H1 (cell line): ENCODE measurements around the gene CCDC120. TPM values are rescaled to one million over a fixed set of nuclear protein-coding genes. Genes with fewer than 3 reads are reported as not detected.

ENCODE experiments used
- polyA plus RNA-seq, 7 experiments: library from polyadenylated mRNA; depleted of rRNA in 3 of 7; stranded (reverse) in 5 of 7; unstranded in 2 of 7; fragments of >200 nt in 5 of 7; fragments of 200-250 nt in 2 of 7; gene quantifications; 1 replicate in 5 of 7; 2 replicates in 1 of 7; 4 replicates in 1 of 7; pipeline versions ENCODE4 v1.2.1 to v1.2.3, GENCODE V29; 2011 to 2013; ENCODE audit warnings: missing spikeins in 2 of 7, mixed read lengths in 2 of 7
- total RNA-seq: library from RNA; stranded (reverse); fragmentation: NEBNext Ultra II Directional; extraction: Animal tissue kit (Norgen Biotek cat#: 25700); gene quantifications from 2 replicates; pipeline ENCODE4 v1.2.1, GENCODE V29; 2021
- TF ChIP-seq, protein P1 (sequence below): fragments of 300-600 bp; sonication (generic); IDR thresholded peaks from 2 replicates; pipeline ENCODE4 v1.7.1; 2012; ENCODE audit warnings: low read length, moderate library complexity, mild to moderate bottlenecking, inconsistent platforms; ENCODE audit not compliant: insufficient replicate concordance
- TF ChIP-seq, protein P2 (sequence below): IDR thresholded peaks from 2 replicates; pipeline ENCODE4 v1.6.1; 2012; ENCODE audit warnings: inconsistent platforms

The CCDC120 gene
- total and polyA plus RNA-seq, 2 of the 8 experiments (the other 6 are each of a cell fraction or from before 2014, with no cell fraction given): 4.9 to 11.9 TPM

DNA sequence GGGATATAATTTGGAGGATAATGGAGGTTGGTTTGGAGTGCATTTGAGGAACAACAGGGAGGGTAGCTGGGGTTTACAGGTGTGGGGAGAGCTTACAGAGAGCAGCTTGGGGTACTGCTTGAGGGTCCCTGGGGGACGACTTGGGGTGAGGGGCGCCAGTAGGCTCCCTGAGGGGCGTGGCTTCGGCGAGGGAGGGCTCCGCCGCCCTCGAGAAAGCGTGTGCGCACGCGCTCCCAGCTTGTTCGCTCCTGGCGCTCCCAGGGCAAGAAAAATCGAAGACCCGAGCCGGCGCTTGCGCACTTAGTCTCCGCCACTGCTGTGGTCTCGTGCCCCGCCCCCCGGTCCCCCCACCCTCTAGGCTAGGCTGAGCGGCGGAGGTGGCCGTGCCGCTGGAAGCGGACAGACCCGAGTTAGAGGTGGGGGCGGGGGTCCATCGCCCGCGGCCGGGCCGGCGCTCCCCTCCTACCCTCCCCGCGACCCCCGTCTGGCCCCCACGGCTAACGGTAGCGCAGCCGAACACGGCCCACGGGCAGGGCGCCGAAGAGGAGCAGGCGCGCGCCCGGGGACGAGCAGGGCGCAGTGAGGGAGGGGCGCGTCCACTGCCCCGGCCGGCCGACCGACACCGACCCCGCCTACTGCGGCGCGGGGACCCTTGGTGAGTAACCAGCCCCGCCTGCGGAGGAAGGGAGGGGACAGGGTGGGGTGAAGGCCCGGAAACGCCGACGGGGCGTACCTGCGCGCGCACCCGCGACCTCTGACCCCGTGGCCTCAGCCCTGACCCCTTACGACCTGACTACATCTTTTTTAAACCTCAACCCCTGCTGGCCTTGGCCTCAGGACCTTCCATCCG is 5.4 kb upstream of the CCDC120 start (continued):
- TF ChIP-seq, protein P1, sequence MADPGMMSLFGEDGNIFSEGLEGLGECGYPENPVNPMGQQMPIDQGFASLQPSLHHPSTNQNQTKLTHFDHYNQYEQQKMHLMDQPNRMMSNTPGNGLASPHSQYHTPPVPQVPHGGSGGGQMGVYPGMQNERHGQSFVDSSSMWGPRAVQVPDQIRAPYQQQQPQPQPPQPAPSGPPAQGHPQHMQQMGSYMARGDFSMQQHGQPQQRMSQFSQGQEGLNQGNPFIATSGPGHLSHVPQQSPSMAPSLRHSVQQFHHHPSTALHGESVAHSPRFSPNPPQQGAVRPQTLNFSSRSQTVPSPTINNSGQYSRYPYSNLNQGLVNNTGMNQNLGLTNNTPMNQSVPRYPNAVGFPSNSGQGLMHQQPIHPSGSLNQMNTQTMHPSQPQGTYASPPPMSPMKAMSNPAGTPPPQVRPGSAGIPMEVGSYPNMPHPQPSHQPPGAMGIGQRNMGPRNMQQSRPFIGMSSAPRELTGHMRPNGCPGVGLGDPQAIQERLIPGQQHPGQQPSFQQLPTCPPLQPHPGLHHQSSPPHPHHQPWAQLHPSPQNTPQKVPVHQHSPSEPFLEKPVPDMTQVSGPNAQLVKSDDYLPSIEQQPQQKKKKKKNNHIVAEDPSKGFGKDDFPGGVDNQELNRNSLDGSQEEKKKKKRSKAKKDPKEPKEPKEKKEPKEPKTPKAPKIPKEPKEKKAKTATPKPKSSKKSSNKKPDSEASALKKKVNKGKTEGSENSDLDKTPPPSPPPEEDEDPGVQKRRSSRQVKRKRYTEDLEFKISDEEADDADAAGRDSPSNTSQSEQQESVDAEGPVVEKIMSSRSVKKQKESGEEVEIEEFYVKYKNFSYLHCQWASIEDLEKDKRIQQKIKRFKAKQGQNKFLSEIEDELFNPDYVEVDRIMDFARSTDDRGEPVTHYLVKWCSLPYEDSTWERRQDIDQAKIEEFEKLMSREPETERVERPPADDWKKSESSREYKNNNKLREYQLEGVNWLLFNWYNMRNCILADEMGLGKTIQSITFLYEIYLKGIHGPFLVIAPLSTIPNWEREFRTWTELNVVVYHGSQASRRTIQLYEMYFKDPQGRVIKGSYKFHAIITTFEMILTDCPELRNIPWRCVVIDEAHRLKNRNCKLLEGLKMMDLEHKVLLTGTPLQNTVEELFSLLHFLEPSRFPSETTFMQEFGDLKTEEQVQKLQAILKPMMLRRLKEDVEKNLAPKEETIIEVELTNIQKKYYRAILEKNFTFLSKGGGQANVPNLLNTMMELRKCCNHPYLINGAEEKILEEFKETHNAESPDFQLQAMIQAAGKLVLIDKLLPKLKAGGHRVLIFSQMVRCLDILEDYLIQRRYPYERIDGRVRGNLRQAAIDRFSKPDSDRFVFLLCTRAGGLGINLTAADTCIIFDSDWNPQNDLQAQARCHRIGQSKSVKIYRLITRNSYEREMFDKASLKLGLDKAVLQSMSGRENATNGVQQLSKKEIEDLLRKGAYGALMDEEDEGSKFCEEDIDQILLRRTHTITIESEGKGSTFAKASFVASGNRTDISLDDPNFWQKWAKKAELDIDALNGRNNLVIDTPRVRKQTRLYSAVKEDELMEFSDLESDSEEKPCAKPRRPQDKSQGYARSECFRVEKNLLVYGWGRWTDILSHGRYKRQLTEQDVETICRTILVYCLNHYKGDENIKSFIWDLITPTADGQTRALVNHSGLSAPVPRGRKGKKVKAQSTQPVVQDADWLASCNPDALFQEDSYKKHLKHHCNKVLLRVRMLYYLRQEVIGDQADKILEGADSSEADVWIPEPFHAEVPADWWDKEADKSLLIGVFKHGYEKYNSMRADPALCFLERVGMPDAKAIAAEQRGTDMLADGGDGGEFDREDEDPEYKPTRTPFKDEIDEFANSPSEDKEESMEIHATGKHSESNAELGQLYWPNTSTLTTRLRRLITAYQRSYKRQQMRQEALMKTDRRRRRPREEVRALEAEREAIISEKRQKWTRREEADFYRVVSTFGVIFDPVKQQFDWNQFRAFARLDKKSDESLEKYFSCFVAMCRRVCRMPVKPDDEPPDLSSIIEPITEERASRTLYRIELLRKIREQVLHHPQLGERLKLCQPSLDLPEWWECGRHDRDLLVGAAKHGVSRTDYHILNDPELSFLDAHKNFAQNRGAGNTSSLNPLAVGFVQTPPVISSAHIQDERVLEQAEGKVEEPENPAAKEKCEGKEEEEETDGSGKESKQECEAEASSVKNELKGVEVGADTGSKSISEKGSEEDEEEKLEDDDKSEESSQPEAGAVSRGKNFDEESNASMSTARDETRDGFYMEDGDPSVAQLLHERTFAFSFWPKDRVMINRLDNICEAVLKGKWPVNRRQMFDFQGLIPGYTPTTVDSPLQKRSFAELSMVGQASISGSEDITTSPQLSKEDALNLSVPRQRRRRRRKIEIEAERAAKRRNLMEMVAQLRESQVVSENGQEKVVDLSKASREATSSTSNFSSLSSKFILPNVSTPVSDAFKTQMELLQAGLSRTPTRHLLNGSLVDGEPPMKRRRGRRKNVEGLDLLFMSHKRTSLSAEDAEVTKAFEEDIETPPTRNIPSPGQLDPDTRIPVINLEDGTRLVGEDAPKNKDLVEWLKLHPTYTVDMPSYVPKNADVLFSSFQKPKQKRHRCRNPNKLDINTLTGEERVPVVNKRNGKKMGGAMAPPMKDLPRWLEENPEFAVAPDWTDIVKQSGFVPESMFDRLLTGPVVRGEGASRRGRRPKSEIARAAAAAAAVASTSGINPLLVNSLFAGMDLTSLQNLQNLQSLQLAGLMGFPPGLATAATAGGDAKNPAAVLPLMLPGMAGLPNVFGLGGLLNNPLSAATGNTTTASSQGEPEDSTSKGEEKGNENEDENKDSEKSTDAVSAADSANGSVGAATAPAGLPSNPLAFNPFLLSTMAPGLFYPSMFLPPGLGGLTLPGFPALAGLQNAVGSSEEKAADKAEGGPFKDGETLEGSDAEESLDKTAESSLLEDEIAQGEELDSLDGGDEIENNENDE: no peak
- TF ChIP-seq, protein P2, sequence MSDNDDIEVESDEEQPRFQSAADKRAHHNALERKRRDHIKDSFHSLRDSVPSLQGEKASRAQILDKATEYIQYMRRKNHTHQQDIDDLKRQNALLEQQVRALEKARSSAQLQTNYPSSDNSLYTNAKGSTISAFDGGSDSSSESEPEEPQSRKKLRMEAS: peak; percentile 64
